Gastroesophageal sphincter (tissue), 3 donors: ENCODE measurements around the gene ZNF69.

Experiments used
- EP300 ChIP-seq: sonication (generic); formaldehyde crosslinking; IDR thresholded peaks from one replicate; pipeline ENCODE4 v1.6.1; 2017; ENCODE audit warnings: antibody characterized with exemption, mild to moderate bottlenecking
- POLR2A ChIP-seq, 2 donors: fragments of 450-650 bp; IDR thresholded peaks; one replicate each; pipeline ENCODE4 v1.6.1; 2017; ENCODE audit warnings: antibody characterized with exemption in 2 of 2, mild to moderate bottlenecking in 2 of 2, moderate library complexity in 1 of 2
- POLR2AphosphoS5 ChIP-seq: sonication (generic); formaldehyde crosslinking; IDR thresholded peaks from one replicate; pipeline ENCODE4 v1.6.1; 2017; ENCODE audit warnings: antibody characterized with exemption
- TF ChIP-seq, protein P1 (sequence below), 4 experiments: fragments of 200-600 bp in 2 of 4; fragments of 450-650 bp in 2 of 4; sonication (generic) in 1 of 4; IDR thresholded peaks; one replicate each; pipeline ENCODE4 v1.5.1; 2017 to 2019; ENCODE audit warnings: antibody characterized with exemption in 4 of 4, mild to moderate bottlenecking in 2 of 4, moderate library complexity in 2 of 4

DNA sequence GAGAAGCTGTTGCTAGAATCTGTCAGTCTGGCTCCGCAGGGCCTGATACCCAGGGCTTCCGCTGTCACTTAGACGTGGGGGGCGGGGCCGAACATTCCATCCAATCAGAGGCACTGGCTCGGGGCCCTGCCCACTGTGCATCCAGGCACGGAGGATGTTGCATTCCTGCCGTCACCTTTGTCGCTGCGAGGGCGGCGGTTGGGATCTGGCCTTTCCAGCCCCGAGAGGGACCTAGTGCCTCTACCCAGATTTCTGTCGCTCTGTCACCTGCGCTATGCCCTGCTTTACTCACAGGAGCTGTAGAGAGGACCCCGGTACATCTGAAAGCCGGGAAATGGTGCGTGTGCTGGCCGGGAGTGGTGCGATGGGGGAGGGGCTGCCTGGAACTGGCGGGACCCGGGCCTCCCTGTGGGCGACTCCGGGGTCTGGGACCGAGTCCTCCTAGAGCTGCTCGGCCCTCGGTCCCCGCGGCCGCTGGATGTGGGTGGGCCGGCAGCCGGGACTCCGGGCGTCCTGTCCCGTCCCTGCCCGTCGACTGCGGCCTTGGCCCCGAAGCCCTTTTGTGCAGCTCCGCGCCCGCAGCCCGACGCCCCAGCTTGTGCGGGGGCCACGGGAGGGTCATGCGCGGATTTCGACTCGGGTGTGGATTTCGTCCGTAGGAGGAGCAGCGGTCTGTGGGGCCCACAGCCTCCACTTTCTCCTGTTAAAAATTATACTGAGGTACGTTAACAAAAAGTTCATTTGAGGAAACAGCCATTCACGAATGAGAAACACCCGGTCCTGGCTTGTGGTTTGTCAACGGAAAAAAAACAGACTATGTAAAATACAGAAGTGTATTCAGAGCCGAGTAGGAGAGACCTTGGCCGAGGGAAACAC lies 38.8 kb upstream of the ZNF69 start, which contains the start of gene ZNF439:
- TF ChIP-seq, protein P1, sequence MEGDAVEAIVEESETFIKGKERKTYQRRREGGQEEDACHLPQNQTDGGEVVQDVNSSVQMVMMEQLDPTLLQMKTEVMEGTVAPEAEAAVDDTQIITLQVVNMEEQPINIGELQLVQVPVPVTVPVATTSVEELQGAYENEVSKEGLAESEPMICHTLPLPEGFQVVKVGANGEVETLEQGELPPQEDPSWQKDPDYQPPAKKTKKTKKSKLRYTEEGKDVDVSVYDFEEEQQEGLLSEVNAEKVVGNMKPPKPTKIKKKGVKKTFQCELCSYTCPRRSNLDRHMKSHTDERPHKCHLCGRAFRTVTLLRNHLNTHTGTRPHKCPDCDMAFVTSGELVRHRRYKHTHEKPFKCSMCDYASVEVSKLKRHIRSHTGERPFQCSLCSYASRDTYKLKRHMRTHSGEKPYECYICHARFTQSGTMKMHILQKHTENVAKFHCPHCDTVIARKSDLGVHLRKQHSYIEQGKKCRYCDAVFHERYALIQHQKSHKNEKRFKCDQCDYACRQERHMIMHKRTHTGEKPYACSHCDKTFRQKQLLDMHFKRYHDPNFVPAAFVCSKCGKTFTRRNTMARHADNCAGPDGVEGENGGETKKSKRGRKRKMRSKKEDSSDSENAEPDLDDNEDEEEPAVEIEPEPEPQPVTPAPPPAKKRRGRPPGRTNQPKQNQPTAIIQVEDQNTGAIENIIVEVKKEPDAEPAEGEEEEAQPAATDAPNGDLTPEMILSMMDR (IDR thresholded peaks at IDR 0.05) = no peak
- TF ChIP-seq POLR2AphosphoS5 (peak; percentile 62), EP300 (no peak), POLR2A (IDR thresholded peaks at IDR 0.05) (peak; percentile 33 to 38)
